HG03457 (cell line): ENCODE data around the gene TFAP2A.

Experiments used
- ATAC-seq: cut with Tn5 transposase; IDR thresholded peaks from one replicate; pipeline ENCODE4 v1.9.1; 2021; ENCODE audit warnings: moderate number of reproducible peaks; ENCODE audit not compliant: unreplicated experiment

The TFAP2A gene

GRCh38 chr6:10414756-10415616 lies at the start of gene TFAP2A:
Gene TFAP2A, minus strand, starts transcription at chr6:10415074. Its CDS starts 83 bp downstream, at chr6:10414991.
- ATAC-seq = no peak

GRCh38 chr6:10463491-10464481 lies 48.9 kb upstream of the TFAP2A start:
- no peak for ATAC-seq

GRCh38 chr6:10463040-10463439 lies 48.2 kb upstream of the TFAP2A start:
- ATAC-seq = no peak

GRCh38 chr6:10461850-10462249 lies 47.0 kb upstream of the TFAP2A start:
- ATAC-seq = no peak

DNA sequence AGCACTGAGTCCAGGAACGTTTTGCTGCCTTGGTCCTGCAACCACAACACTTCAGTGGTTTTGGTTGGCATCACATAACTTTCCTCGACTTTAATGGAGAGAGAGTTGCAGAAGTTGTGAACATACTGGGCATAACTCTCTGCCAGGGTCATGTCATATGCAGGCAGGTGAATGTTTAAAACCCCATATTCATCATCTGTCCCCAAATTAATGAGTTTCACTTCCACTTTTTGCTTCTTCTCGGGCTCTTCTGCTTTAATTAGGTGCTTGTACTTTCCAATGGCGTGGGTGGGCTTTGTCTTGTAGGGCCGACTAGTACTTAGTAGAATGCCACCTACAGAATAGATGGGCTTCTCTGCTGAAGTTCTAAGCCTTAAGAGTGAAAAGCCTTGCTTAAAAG lies 45.2 kb upstream of the TFAP2A start:
- peak; percentile 96 for ATAC-seq

DNA sequence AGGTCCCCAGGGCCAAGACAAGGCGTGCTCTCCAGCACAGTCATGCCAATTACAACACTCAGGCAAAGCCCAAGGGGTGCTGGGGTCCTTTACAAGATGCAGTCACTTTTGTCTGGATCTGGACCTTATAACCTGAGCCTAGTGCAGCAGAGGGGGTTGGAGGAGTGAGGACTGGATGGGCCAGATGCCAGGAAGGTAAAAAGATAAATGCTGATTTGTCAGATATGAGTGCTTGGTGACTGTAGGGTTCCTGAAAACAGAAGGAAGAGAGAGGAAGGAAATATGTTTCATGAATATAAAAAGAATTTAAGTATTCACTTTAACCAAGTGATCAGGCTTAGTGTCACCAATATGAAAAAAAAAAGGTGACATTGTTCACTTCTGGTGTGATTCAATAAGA lies 43.4 kb upstream of the TFAP2A start:
- ATAC-seq = no peak

- ATAC-seq = no peak
Observed at GRCh38 chr6:10453596-10453995, 38.7 kb upstream of the TFAP2A start.

DNA sequence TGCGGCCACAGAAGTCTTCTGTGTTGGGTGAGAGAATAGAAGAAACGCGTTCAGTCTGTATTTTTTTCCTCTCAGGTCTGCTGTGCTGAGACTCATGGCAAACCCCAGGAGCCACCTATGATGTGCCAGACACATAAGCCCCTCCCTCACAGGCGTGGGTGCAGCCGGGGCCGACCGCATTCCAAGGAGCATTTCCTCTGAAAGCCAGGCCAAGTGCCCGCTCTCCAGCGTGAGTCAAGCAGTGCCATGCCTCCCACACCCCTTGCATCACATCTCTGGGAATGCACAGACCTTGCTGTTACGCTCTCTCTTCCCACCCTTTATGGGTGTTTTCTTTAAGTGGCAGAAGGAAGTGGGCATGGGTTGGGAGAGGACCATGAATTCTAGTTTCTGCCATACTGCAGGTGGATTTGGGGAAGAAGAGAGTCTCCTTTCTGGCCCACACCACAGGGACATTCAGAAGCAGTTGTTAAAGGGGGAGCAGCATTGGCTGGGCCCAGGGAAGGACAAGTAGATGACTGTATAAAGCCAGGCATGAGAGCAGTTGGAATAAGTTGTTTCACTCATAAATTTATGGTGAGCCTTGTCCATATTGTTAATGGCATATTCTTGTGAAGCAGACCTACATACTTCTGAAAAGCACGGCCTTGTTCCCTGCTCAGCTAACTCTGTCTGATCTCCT lies 37.1 kb upstream of the TFAP2A start:
- no peak for ATAC-seq

DNA sequence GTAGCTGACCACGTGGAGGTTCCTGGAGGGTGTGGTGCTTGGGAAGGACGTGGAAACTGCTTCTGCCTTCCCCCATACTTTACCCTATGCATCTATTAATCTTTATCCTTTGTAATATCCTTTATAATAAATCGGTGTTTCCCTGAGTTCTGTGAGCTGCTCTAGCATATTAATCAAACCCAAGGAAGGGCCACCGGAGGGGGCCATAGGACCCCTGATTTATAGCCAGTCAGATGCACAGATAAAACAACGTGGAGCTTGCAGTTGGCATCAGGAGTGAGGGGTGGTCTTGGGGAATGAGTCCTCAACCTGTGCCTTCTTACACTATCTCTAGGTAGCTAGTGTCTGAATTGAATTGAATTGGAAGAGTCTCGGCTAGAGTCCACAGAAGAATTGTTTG lies 36.5 kb upstream of the TFAP2A start:
- ATAC-seq = no peak

- ATAC-seq = no peak
Observed at GRCh38 chr6:10449751-10450150, 34.9 kb upstream of the TFAP2A start.

DNA sequence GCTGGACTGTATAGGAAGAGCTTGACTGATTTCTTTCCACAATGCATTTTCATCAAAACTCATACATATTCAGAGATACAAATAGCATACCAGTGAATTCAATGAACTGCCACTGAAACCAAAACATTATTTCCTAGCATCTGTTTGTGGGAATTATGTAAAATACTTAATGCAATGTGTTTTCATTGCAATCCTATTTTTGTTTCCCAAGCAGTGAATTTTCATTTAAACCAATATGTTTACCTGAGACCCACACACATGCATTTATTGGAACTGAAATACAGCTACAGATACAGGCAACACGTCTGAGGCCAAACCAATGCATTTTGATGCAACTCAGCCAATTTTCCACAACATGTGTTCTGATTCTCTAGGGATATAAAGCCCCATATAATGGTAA lies 33.2 kb upstream of the TFAP2A start:
- no peak for ATAC-seq

GRCh38 chr6:10446548-10446947 lies 31.7 kb upstream of the TFAP2A start:
- no peak for ATAC-seq

- no peak for ATAC-seq
Observed at GRCh38 chr6:10441655-10442009, 26.8 kb upstream of the TFAP2A start.

GRCh38 chr6:10441004-10441654 lies 26.3 kb upstream of the TFAP2A start:
- ATAC-seq = no peak

DNA sequence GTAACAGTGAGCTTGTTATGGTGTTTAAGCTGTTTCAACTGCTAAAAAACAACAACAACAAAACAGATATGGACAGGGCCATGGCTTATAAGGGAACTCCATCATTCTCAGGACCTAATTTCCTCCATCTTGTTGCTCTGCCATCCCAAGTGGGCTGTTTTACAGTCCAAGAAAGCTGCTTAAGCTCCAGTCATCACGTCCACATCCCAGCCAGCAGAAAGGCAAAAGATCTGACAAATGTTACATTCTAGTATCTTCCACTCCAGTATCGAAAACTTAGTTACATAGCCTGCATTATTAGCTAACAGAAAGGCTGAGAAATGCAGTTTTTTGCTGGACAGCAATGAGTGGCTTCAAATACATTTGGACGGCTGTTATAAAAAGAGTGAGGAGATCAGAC lies 23.0 kb upstream of the TFAP2A start:
- no peak for ATAC-seq

GRCh38 chr6:10434235-10434634 lies 19.4 kb upstream of the TFAP2A start:
- no peak for ATAC-seq

DNA sequence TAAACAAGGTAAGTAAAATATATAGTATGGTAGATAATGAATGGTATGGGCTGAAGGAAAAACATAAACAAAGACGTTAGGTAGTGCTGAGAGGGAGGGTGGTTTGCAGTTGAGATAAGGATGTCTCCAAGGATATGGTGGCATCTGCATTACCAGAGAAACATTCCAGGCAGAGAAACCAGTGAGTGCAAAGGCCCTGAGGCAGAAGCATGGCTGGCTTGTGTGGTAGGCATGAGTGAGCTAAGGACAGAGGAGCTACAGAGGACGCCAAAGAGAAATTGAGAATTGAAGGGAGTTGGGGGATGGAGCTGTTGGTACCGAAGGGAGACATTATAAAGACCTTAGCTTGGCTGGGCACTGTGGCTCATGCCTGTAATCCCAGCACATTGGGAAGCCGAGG lies 18.4 kb upstream of the TFAP2A start:
- ATAC-seq = no peak

GRCh38 chr6:10431423-10432164 lies 16.7 kb upstream of the TFAP2A start:
- ATAC-seq = no peak

DNA sequence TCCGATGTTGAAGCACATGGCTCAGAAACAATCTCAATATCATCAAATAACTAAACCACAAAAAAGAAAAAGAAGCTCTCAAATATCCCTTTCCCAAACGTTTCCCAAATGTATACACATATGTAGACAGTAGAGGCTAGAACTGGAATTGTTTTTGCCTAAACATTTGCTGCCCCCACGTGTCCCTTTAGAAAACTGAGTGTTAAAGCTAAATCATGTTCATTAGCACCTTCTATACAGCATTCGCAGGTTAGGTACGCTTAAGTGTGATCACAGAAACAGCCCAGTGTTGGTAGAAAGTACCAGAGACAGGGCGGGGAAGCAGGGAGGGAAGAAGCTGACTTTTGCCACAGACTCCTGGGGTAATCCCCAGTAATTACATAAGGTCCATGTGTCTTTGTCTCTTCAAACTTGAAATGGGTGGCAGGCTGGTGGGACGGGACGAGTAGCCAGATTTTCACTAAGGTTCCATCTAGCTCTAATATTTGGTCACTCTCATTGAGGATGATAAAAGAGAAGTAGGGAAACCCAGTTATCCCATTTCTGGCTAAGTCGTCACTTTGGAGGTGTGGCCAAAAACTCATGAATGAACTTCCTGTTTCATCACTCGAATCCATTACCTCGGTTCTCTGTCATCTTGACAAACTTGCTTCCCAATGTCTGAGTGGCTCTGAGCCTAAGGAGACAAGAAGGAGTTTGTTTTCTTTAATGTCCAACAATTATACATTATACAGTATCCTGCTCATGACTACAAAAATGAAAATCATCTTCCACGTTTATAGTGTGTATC lies 15.0 kb upstream of the TFAP2A start:
- peak; percentile 63 for ATAC-seq
